Mesenchymal stem cell (in vitro differentiated cells and primary cell): ENCODE results near the gene CD177.
"Not testable (repeated sequence)": the region's sequence is repeated elsewhere in the genome, so short reads cannot be mapped to it uniquely, and the experiment has no call there.

Experiments
- DNase-seq: peaks from one replicate; pipeline ENCODE4 v3.0.0-alpha.2; 2013
- H2AFZ ChIP-seq: one replicate; pipeline ENCODE4 v1.6.1; 2013; ENCODE audit warnings: low read depth, mild to moderate bottlenecking, control low read depth, inconsistent platforms, low read length, moderate library complexity
- H2AK5ac ChIP-seq: 2 replicates; pipeline ENCODE4 v1.6.1; 2013; ENCODE audit warnings: low read length, moderate library complexity, mild to moderate bottlenecking, inconsistent platforms; ENCODE audit not compliant: severe bottlenecking
- H2BK120ac ChIP-seq: one replicate; pipeline ENCODE4 v1.6.1; 2013; ENCODE audit warnings: low read depth, mild to moderate bottlenecking, inconsistent platforms, low read length, moderate library complexity
- H2BK12ac ChIP-seq, 2 experiments: one replicate each; pipeline ENCODE4 v1.6.1; 2013; ENCODE audit warnings: inconsistent platforms in 2 of 2, low read length in 2 of 2, mild to moderate bottlenecking in 2 of 2, moderate library complexity in 2 of 2, control low read depth in 1 of 2
- H2BK15ac ChIP-seq: one replicate; pipeline ENCODE4 v1.6.1; 2013; ENCODE audit warnings: mild to moderate bottlenecking, low read depth, inconsistent platforms; ENCODE audit not compliant: poor library complexity, severe bottlenecking
- H2BK5ac ChIP-seq: 2 replicates; pipeline ENCODE4 v1.6.1; 2013; ENCODE audit warnings: low read depth, mild to moderate bottlenecking, low read length, control low read depth, inconsistent platforms; ENCODE audit not compliant: poor library complexity, severe bottlenecking
- H3K14ac ChIP-seq, 2 experiments: one replicate each; pipeline ENCODE4 v1.6.1; 2013; ENCODE audit warnings: inconsistent platforms in 2 of 2, low read length in 2 of 2, control low read depth in 1 of 2, mild to moderate bottlenecking in 1 of 2, moderate library complexity in 1 of 2
- H3K18ac ChIP-seq, 2 experiments: one replicate each; pipeline ENCODE4 v1.6.1; 2013; ENCODE audit warnings: inconsistent platforms in 2 of 2, low read length in 2 of 2, control low read depth in 1 of 2, low read depth in 1 of 2, mild to moderate bottlenecking in 1 of 2
- H3K23ac ChIP-seq, 2 experiments: one replicate each; pipeline ENCODE4 v1.6.1; 2013; ENCODE audit warnings: inconsistent platforms in 2 of 2, low read length in 2 of 2, mild to moderate bottlenecking in 2 of 2, moderate library complexity in 2 of 2, control low read depth in 1 of 2
- H3K27ac ChIP-seq: 2 replicates; pipeline ENCODE4 v1.5.1; 2013; ENCODE audit warnings: mild to moderate bottlenecking, moderate library complexity, low read length, control low read depth, inconsistent platforms; ENCODE audit not compliant: poor library complexity, severe bottlenecking
- H3K27me3 ChIP-seq, 2 experiments: 2 replicates each; pipeline versions ENCODE4 v1.6.1 to v1.7.0; 2013; ENCODE audit warnings: low read length in 2 of 2, mild to moderate bottlenecking in 2 of 2, moderate library complexity in 2 of 2, control low read depth in 1 of 2, inconsistent platforms in 1 of 2; ENCODE audit not compliant: control insufficient read depth in 1 of 2, insufficient read depth in 1 of 2
- H3K36me3 ChIP-seq, 2 experiments: 2 replicates each; pipeline versions ENCODE4 v1.6.1 to v1.7.0; 2013; ENCODE audit warnings: low read length in 2 of 2, control low read depth in 1 of 2, inconsistent platforms in 1 of 2, low read depth in 1 of 2, mild to moderate bottlenecking in 1 of 2; ENCODE audit not compliant: insufficient read depth in 2 of 2, control insufficient read depth in 1 of 2
- H3K4ac ChIP-seq, 2 experiments: one replicate each; pipeline ENCODE4 v1.6.1; 2013; ENCODE audit warnings: inconsistent platforms in 2 of 2, low read length in 2 of 2, mild to moderate bottlenecking in 2 of 2, moderate library complexity in 2 of 2, control low read depth in 1 of 2, low read depth in 1 of 2
- H3K4me1 ChIP-seq: 2 replicates; pipeline ENCODE4 v1.6.1; 2013; ENCODE audit warnings: low read depth, low read length, control low read depth; ENCODE audit not compliant: control insufficient read depth, insufficient read depth
- H3K4me2 ChIP-seq: 2 replicates; pipeline ENCODE4 v1.6.1; 2013; ENCODE audit warnings: low read length, mild to moderate bottlenecking, inconsistent platforms; ENCODE audit not compliant: poor library complexity, severe bottlenecking
- H3K4me3 ChIP-seq, 2 experiments: 2 replicates each; pipeline versions ENCODE4 v1.5.1 to v1.7.0; 2013; ENCODE audit warnings: low read length in 2 of 2, mild to moderate bottlenecking in 2 of 2, control low read depth in 1 of 2, low read depth in 1 of 2; ENCODE audit not compliant: insufficient read depth in 1 of 2
- H3K79me1 ChIP-seq: replicated peaks from 2 replicates; pipeline ENCODE4 v1.6.1; 2013; ENCODE audit warnings: mild to moderate bottlenecking, control low read depth, low read length, inconsistent platforms; ENCODE audit not compliant: poor library complexity, severe bottlenecking
- H3K9ac ChIP-seq: 2 replicates; pipeline ENCODE4 v1.7.0; 2013; ENCODE audit warnings: mild to moderate bottlenecking, low read length, moderate library complexity
- H3K9me3 ChIP-seq: 2 replicates; pipeline ENCODE4 v1.7.0; 2013; ENCODE audit warnings: mild to moderate bottlenecking, low read length; ENCODE audit not compliant: control insufficient read depth
- H4K8ac ChIP-seq: one replicate; pipeline ENCODE4 v1.6.1; 2013; ENCODE audit warnings: inconsistent platforms, mild to moderate bottlenecking, low read length, moderate library complexity
- H4K91ac ChIP-seq: one replicate; pipeline ENCODE4 v1.6.1; 2013; ENCODE audit warnings: mild to moderate bottlenecking, low read length, inconsistent platforms
- WGBS: methylation state at CpG from one replicate; pipeline ENCODE4 v1.1.7; 2013; ENCODE audit warnings: mixed read lengths; 5-methylcytosine and 5-hydroxymethylcytosine counted together

The CD177 gene

GRCh38 chr19:43367822-43368221 is 14.3 kb downstream of the CD177 start:
- H2BK120ac ChIP-seq: no peak overlapping the region
- no peak overlapping the region for H2BK5ac ChIP-seq
- H3K4me3 ChIP-seq: no peak overlapping the region
- peaks cover 0 to 23% of the 10 kb centered on the region in 2 experiments for H3K27me3 ChIP-seq
- H3K4me2 ChIP-seq: no peak overlapping the region
- WGBS: 83% methylated on average over 2 of the region's 2 CpGs
- no peak overlapping the region for H3K14ac ChIP-seq
- H4K8ac ChIP-seq: no peak overlapping the region
- no peak for DNase-seq
- H2BK12ac ChIP-seq: no peak overlapping the region
- no peaks in the 10 kb centered on the region for H3K4me1 ChIP-seq
- no peaks in the 10 kb centered on the region for H3K9me3 ChIP-seq
- no peak overlapping the region for H2BK15ac ChIP-seq
- H3K79me1 ChIP-seq: no peaks in the 10 kb centered on the region
- H3K23ac ChIP-seq: no peak overlapping the region
- H3K27ac ChIP-seq: no peak overlapping the region
- no peak overlapping the region for H3K18ac ChIP-seq
- no peak overlapping the region for H2AFZ ChIP-seq
- no peaks in the 10 kb centered on the region for H3K36me3 ChIP-seq
- no peak overlapping the region for H3K9ac ChIP-seq
- H2AK5ac ChIP-seq: no peak overlapping the region
- H4K91ac ChIP-seq: no peak overlapping the region
- H3K4ac ChIP-seq: no peak overlapping the region

DNA sequence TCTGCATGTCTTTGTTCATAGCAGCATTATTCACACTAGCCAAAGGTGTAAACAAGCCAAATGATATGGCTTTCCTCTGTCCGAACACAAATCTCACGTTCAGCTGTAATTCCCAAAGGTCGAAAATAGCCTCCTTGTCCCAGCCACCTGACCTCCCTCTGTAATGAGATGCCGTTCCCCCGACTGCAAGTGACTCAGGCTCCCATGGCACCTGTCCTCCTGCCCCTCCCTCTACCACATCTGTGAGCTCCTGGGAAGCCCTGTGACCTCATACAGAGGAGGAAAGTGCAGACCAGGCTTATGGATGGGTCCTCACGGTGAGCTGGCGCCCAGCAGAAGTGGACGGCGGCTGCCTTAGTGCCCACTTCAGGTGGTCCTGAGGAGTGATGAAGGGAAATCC is 15.4 kb downstream of the CD177 start:
- not testable (repeated sequence) for H2BK15ac ChIP-seq, H3K23ac ChIP-seq, H4K8ac ChIP-seq, H3K4me3 ChIP-seq, H3K9me3 ChIP-seq, DNase-seq, H2BK12ac ChIP-seq, H2BK5ac ChIP-seq, H3K4me2 ChIP-seq, H3K18ac ChIP-seq, H4K91ac ChIP-seq, H3K27ac ChIP-seq, H3K4ac ChIP-seq, H3K79me1 ChIP-seq, H3K4me1 ChIP-seq, H3K9ac ChIP-seq, H2AFZ ChIP-seq, H2BK120ac ChIP-seq, H3K14ac ChIP-seq, H2AK5ac ChIP-seq, H3K36me3 ChIP-seq
- peaks cover 0 to 21% of the 10 kb centered on the region in 2 experiments for H3K27me3 ChIP-seq
- 50% methylated on average over 5 of the region's 9 CpGs for WGBS

DNA sequence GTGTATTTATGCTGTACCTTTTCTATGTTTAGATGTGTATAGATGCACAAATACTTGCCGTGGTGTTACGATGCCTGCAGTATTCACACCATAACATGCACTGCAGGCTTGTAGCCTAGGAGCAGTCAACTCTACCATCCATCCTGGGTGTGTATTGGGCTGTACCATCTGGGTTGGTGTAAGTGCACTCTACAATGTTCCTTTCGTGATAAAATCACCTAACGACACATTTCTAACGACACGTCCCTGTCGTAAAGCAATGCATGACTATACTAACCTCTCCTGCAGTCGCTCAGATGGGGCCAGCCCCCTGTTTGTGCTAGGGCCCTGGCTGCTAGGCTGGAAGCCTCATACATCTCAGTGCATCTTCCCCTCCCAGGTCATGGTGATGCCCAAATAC is 18.4 kb downstream of the CD177 start:
- Histone ChIP-seq H3K14ac (no peak overlapping the region), H3K18ac (no peak overlapping the region), H3K4ac (no peak overlapping the region), H2BK15ac (no peak overlapping the region), H3K23ac (no peak overlapping the region), H4K91ac (no peak overlapping the region), H3K36me3 (no peaks in the 10 kb centered on the region), H3K4me2 (no peak overlapping the region), H3K27me3 (peaks cover 0 to 12% of the 10 kb centered on the region in 2 experiments), H4K8ac (no peak overlapping the region), H2AFZ (no peak overlapping the region), H2BK120ac (no peak overlapping the region), H3K27ac (no peak overlapping the region), H3K4me3 (no peak overlapping the region), H3K9me3 (no peaks in the 10 kb centered on the region), H3K4me1 (no peaks in the 10 kb centered on the region), H3K79me1 (no peaks in the 10 kb centered on the region), H2AK5ac (no peak overlapping the region), H3K9ac (no peak overlapping the region), H2BK5ac (no peak overlapping the region), H2BK12ac (no peak overlapping the region)
- DNase-seq: no peak
- WGBS: 77% methylated on average over 8 of the region's 8 CpGs

DNA sequence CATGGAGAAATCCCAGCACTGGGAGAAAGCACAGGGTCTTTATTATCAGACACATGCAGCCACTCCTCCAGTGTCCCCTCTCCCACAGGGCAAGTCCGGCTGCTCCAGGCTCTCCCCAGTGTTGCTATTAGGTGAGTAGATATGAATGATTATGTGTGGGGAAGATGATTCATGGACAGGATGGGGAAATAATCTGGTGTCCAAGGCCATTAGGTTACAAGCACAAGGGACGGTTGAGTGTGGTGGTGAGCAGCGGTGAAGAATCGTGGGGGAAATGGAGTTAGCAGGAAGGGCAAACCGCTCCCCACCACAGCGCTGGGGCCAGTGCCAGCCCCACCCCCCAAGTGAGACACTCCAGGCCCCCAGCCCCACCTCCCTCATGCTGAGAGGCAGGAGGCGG is 19.0 kb downstream of the CD177 start:
- H2AFZ ChIP-seq: no peak overlapping the region
- H3K36me3 ChIP-seq: no peaks in the 10 kb centered on the region
- H2BK120ac ChIP-seq: no peak overlapping the region
- no peak overlapping the region for H3K4ac ChIP-seq
- H3K9ac ChIP-seq: no peak overlapping the region
- H2BK12ac ChIP-seq: no peak overlapping the region
- no peak overlapping the region for H4K8ac ChIP-seq
- H3K27me3 ChIP-seq: peaks cover 0 to 12% of the 10 kb centered on the region in 2 experiments
- WGBS: 88% methylated on average over 4 of the region's 7 CpGs
- no peak overlapping the region for H2AK5ac ChIP-seq
- H3K23ac ChIP-seq: no peak overlapping the region
- no peak overlapping the region for H3K4me2 ChIP-seq
- no peak overlapping the region for H4K91ac ChIP-seq
- H3K18ac ChIP-seq: no peak overlapping the region
- H2BK15ac ChIP-seq: no peak overlapping the region
- no peak overlapping the region for H2BK5ac ChIP-seq
- H3K9me3 ChIP-seq: no peaks in the 10 kb centered on the region
- DNase-seq: no peak
- no peaks in the 10 kb centered on the region for H3K4me1 ChIP-seq
- no peak overlapping the region for H3K4me3 ChIP-seq
- H3K27ac ChIP-seq: no peak overlapping the region
- H3K79me1 ChIP-seq: no peaks in the 10 kb centered on the region
- no peak overlapping the region for H3K14ac ChIP-seq
